ENCODE results near the gene INVS.

- TF ChIP-seq GATA3 (IDR thresholded peaks at IDR 0.05; ENCODE audit: low read depth, low read length) (no peak), GATA2 (IDR thresholded peaks at IDR 0.05; ENCODE audit: low read depth, low read length) (no peak)
Measured at GRCh38 chr9:100160021-100160420, 61.0 kb downstream of the INVS start.
